ENCODE results near the gene TMEM147.

Gene TMEM147

DNA sequence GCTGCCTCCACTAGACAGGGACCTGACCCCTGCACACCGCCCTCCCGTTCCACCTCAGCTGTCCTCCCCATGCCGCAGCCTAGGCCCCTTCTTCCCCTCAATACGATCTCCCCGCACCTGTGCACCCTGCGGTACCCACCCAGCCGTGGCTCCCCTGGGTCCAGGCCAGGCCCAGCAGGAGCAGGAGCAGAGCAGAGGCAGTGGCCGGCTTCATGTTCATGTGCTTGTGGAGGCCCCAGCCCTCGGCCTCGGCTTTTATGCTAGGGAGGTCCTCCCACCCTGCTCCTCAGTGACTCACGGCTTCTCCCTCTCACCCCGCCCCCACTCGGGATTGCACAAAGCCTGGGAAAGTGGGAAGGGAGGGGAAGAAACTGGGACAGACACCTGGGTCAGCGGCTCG lies 43.7 kb upstream of the TMEM147 start:
- no peak for DNase-seq (ENCODE audit: low read depth)
- TF ChIP-seq, protein P1, sequence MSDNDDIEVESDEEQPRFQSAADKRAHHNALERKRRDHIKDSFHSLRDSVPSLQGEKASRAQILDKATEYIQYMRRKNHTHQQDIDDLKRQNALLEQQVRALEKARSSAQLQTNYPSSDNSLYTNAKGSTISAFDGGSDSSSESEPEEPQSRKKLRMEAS (IDR thresholded peaks at IDR 0.05; ENCODE audit: low read depth, low read length) = no peak
- TF ChIP-seq, protein P2, sequence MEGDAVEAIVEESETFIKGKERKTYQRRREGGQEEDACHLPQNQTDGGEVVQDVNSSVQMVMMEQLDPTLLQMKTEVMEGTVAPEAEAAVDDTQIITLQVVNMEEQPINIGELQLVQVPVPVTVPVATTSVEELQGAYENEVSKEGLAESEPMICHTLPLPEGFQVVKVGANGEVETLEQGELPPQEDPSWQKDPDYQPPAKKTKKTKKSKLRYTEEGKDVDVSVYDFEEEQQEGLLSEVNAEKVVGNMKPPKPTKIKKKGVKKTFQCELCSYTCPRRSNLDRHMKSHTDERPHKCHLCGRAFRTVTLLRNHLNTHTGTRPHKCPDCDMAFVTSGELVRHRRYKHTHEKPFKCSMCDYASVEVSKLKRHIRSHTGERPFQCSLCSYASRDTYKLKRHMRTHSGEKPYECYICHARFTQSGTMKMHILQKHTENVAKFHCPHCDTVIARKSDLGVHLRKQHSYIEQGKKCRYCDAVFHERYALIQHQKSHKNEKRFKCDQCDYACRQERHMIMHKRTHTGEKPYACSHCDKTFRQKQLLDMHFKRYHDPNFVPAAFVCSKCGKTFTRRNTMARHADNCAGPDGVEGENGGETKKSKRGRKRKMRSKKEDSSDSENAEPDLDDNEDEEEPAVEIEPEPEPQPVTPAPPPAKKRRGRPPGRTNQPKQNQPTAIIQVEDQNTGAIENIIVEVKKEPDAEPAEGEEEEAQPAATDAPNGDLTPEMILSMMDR (IDR thresholded peaks at IDR 0.05; ENCODE audit: low read depth, low read length) = no peak
- TF ChIP-seq POLR2A (IDR thresholded peaks at IDR 0.05; ENCODE audit: extremely low read depth, insufficient read length) (no peak), MYC (IDR thresholded peaks at IDR 0.05; ENCODE audit: low read depth, low read length) (no peak)
- H3K4me3 ChIP-seq (ENCODE audit: low read depth, low read length) = no peak overlapping the region

DNA sequence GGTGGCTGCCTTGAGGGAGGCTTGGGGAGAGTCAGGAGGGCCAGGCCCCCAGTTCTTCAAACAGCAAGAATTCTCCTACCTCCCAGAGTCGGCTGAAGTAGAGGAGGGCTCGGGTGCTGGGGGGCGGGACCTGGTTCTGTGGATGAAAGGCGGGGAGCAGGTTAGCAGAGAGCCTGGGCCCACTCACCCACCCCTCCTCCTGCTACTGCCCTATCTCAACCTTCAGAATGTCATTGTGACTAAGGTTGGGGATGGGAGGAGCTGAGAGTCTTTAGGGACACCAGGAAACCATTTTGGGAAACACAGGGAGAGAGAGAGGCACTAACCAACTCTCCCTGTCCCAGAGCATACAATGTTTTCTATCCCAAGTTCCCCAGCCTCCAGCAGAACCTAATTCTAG lies 42.7 kb upstream of the TMEM147 start:
- no peak for DNase-seq (ENCODE audit: low read depth)
- no peak overlapping the region for H3K4me3 ChIP-seq (ENCODE audit: low read depth, low read length)
- TF ChIP-seq POLR2A (IDR thresholded peaks at IDR 0.05; ENCODE audit: extremely low read depth, insufficient read length) = no peak
- TF ChIP-seq, protein P2 (IDR thresholded peaks at IDR 0.05; ENCODE audit: low read depth, low read length) = no peak
- TF ChIP-seq, protein P1 (IDR thresholded peaks at IDR 0.05; ENCODE audit: low read depth, low read length) = no peak
- TF ChIP-seq MYC (IDR thresholded peaks at IDR 0.05; ENCODE audit: low read depth, low read length) = no peak

DNA sequence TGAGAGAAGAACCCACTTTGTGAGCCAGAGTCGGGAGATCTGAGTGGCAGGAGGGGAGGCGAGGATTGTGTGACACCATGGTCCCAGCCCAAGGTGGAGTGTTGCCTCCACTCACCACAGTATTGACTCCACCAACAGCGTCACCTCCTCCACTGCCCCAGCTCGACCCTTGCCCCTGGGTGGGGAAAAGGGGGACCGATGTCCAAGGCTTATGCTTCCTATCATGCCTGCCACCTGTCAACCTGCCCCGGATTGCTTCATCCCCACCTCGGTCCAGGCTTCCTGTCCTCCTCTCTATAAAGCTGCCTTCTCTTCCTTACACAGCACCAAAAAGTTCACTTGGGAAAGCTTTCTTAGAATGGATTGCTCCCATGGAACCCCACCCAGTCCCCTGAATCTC lies 39.4 kb upstream of the TMEM147 start:
- TF ChIP-seq, protein P2 (IDR thresholded peaks at IDR 0.05; ENCODE audit: low read depth, low read length) = no peak
- TF ChIP-seq, protein P1 (IDR thresholded peaks at IDR 0.05; ENCODE audit: low read depth, low read length) = no peak
- TF ChIP-seq MYC (IDR thresholded peaks at IDR 0.05; ENCODE audit: low read depth, low read length) = no peak
- TF ChIP-seq POLR2A (IDR thresholded peaks at IDR 0.05; ENCODE audit: extremely low read depth, insufficient read length) = no peak
- no peak overlapping the region for H3K4me3 ChIP-seq (ENCODE audit: low read depth, low read length)
- DNase-seq (ENCODE audit: low read depth) = no peak

DNA sequence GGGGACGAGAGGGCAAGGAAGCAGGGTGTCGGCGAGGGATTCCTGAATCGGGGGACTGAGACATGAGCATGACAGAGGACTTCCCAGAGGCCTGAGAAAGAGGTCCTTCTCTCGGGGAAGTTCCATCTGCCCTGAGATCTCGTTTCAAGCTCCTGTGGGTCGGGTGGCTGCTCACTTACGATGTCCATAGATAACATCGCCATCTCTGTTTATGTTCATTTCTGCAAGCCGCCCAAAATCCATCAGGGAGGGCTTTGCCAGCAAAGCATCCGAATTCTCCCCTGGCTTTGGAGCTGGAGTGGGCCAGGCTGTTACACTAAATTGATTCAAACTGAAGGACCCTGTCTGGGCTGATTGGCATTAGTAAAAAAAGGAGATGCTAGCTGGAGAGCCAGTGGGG lies 37.9 kb upstream of the TMEM147 start:
- DNase-seq (ENCODE audit: low read depth) = no peak
- H3K4me3 ChIP-seq (ENCODE audit: low read depth, low read length) = no peak overlapping the region
- TF ChIP-seq, protein P2 (IDR thresholded peaks at IDR 0.05; ENCODE audit: low read depth, low read length) = no peak
- TF ChIP-seq MYC (IDR thresholded peaks at IDR 0.05; ENCODE audit: low read depth, low read length) = no peak
- no peak for TF ChIP-seq POLR2A (IDR thresholded peaks at IDR 0.05; ENCODE audit: extremely low read depth, insufficient read length)
- TF ChIP-seq, protein P1 (IDR thresholded peaks at IDR 0.05; ENCODE audit: low read depth, low read length) = no peak

DNA sequence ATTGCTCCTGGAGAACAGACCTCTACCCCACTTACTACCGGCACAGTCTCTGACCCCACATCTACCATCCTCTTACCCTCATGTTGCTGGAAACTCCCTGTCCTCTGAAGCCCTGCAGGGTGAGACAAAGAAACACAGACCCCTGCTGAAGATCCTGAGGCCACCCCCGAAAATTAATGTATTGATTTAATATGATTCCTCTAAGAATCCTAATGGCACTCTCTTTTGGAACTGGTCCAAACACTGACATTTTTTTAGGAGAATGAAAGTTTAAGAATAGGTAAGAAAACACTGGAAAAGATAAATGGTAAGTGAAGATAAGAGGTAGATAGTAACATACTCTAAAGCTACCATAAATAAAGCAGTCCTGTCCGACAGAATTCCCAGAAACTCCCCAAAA lies 37.3 kb upstream of the TMEM147 start:
- DNase-seq (ENCODE audit: low read depth) = no peak
- TF ChIP-seq POLR2A (IDR thresholded peaks at IDR 0.05; ENCODE audit: extremely low read depth, insufficient read length) = no peak
- TF ChIP-seq MYC (IDR thresholded peaks at IDR 0.05; ENCODE audit: low read depth, low read length) = no peak
- TF ChIP-seq, protein P1 (IDR thresholded peaks at IDR 0.05; ENCODE audit: low read depth, low read length) = no peak
- TF ChIP-seq, protein P2 (IDR thresholded peaks at IDR 0.05; ENCODE audit: low read depth, low read length) = no peak
- no peak overlapping the region for H3K4me3 ChIP-seq (ENCODE audit: low read depth, low read length)
